CD14-positive monocyte (primary cell): ENCODE data around the gene DNAJB1. TPM values are rescaled to one million over a fixed set of nuclear protein-coding genes. Genes with fewer than 3 reads are reported as not detected.

Experiments
- DNase-seq, 3 donors: peaks; one replicate each; pipeline ENCODE4 v3.0.0-alpha.2; 2011 to 2022
- H2AFZ ChIP-seq: 2 replicates; pipeline ENCODE4 v1.6.0; 2012; ENCODE audit warnings: mild to moderate bottlenecking, low read depth, low read length, inconsistent platforms; ENCODE audit not compliant: insufficient read depth, poor library complexity, severe bottlenecking
- H3K27ac ChIP-seq, 2 donors: 1 replicate in 1 of 2; 2 replicates in 1 of 2; pipeline ENCODE4 v1.5.1; 2012 to 2013; ENCODE audit warnings: low read length in 2 of 2, control low read depth in 1 of 2, inconsistent platforms in 1 of 2, low read depth in 1 of 2, mild to moderate bottlenecking in 1 of 2
- H3K27me3 ChIP-seq, 2 donors: one replicate each; pipeline versions ENCODE4 v1.6.0 to v1.6.1; 2011 to 2013; ENCODE audit warnings: low read length in 2 of 2; ENCODE audit not compliant: control insufficient read depth in 2 of 2, insufficient read depth in 2 of 2
- H3K36me3 ChIP-seq, 2 donors: replicated peaks in 1 of 2; 1 replicate in 1 of 2; 2 replicates in 1 of 2; pipeline versions ENCODE4 v1.5.1 to v1.6.1; 2012 to 2013; ENCODE audit warnings: low read length in 2 of 2, control low read depth in 1 of 2, inconsistent platforms in 1 of 2, mild to moderate bottlenecking in 1 of 2; ENCODE audit not compliant: insufficient read depth in 2 of 2, control insufficient read depth in 1 of 2
- H3K4me1 ChIP-seq, 2 donors: 1 replicate in 1 of 2; 2 replicates in 1 of 2; pipeline versions ENCODE4 v1.5.1 to v1.6.1; 2012 to 2013; ENCODE audit warnings: low read length in 2 of 2, control low read depth in 1 of 2, inconsistent platforms in 1 of 2, mild to moderate bottlenecking in 1 of 2, moderate library complexity in 1 of 2; ENCODE audit not compliant: insufficient read depth in 2 of 2, control insufficient read depth in 1 of 2
- H3K4me2 ChIP-seq: replicated peaks from 2 replicates; pipeline ENCODE3; 2012; ENCODE audit warnings: low read length, moderate library complexity, mild to moderate bottlenecking; ENCODE audit not compliant: poor library complexity, severe bottlenecking; ENCODE audit errors: extremely low read depth
- H3K4me3 ChIP-seq, 3 experiments: fragments of 200-600 bp in 1 of 3; sonication (generic) in 1 of 3; replicated peaks in 1 of 3; 1 replicate in 2 of 3; 2 replicates in 1 of 3; pipeline ENCODE4 v1.5.1; 2011 to 2013; ENCODE audit warnings: low read length in 3 of 3, mild to moderate bottlenecking in 3 of 3, control low read depth in 2 of 3, low read depth in 2 of 3, inconsistent platforms in 1 of 3, moderate library complexity in 1 of 3
- H3K79me2 ChIP-seq: 2 replicates; pipeline ENCODE4 v1.6.0; 2012; ENCODE audit warnings: mild to moderate bottlenecking, control low read depth, inconsistent platforms, low read length, moderate library complexity; ENCODE audit not compliant: insufficient read depth
- H3K9ac ChIP-seq: 2 replicates; pipeline ENCODE4 v1.6.0; 2017; ENCODE audit warnings: low read length, mild to moderate bottlenecking; ENCODE audit not compliant: insufficient read depth, poor library complexity, severe bottlenecking
- H3K9me3 ChIP-seq, 2 donors: replicated peaks in 1 of 2; 1 replicate in 1 of 2; 2 replicates in 1 of 2; pipeline versions ENCODE4 v1.5.1 to v1.6.1; 2012 to 2013; ENCODE audit warnings: low read length in 2 of 2, control low read depth in 1 of 2; ENCODE audit not compliant: control insufficient read depth in 1 of 2, insufficient read depth in 1 of 2
- H4K20me1 ChIP-seq: 2 replicates; pipeline ENCODE4 v1.6.0; 2012; ENCODE audit warnings: mild to moderate bottlenecking, low read length, control low read depth, moderate library complexity; ENCODE audit not compliant: insufficient read depth
- H3K27ac Mint-ChIP-seq, 7 donors: one replicate each; pipeline ENCODE4 v1.8.0; 2020; ENCODE audit warnings: mild to moderate bottlenecking in 7 of 7, mixed read lengths in 7 of 7, moderate library complexity in 6 of 7, inconsistent platforms in 2 of 7
- H3K27me3 Mint-ChIP-seq, 3 donors: one replicate each; pipeline ENCODE4 v1.8.0; 2021 to 2022; ENCODE audit warnings: low read depth in 3 of 3, mild to moderate bottlenecking in 3 of 3, mixed read lengths in 3 of 3, moderate library complexity in 3 of 3, inconsistent platforms in 1 of 3
- H3K36me3 Mint-ChIP-seq, 2 donors: one replicate each; pipeline ENCODE4 v1.8.0; 2020; ENCODE audit warnings: mixed read lengths in 2 of 2, inconsistent platforms in 1 of 2, mild to moderate bottlenecking in 1 of 2
- H3K4me1 Mint-ChIP-seq: one replicate; pipeline ENCODE4 v1.8.0; 2020; ENCODE audit warnings: mild to moderate bottlenecking, mixed read lengths
- H3K4me3 Mint-ChIP-seq, 2 donors: one replicate each; pipeline ENCODE4 v1.8.0; 2020; ENCODE audit warnings: mild to moderate bottlenecking in 2 of 2, mixed read lengths in 2 of 2, moderate library complexity in 1 of 2
- H3K9me3 Mint-ChIP-seq, 7 donors: one replicate each; pipeline ENCODE4 v1.8.0; 2020 to 2022; ENCODE audit warnings: mixed read lengths in 7 of 7, mild to moderate bottlenecking in 6 of 7, moderate library complexity in 6 of 7, inconsistent platforms in 2 of 7
- WGBS: methylation state at CpG from one replicate; pipeline ENCODE4 v1.1.5; 2013; ENCODE audit warnings: missing lambda C conversion rate; ENCODE audit not compliant: insufficient coverage; 5-methylcytosine and 5-hydroxymethylcytosine counted together
- intact Hi-C, 2 donors: fragments of 100-400 bp; cut with micrococcal nuclease; formaldehyde crosslinking; loops; one replicate each; pipeline versions ENCODE4 v1.15.0 to v1.15.1; 2023
- polyA plus RNA-seq, 3 donors: library from polyadenylated mRNA; depleted of rRNA in 1 of 3; unstranded in 2 of 3; stranded (reverse) in 1 of 3; fragments of 300-500 nt in 2 of 3; fragments of >200 nt in 1 of 3; fragmentation: Illumina TruSeq in 2 of 3; gene quantifications; 1 replicate in 2 of 3; 2 replicates in 1 of 3; pipeline ENCODE4 v1.2.3, GENCODE V29; 2012 to 2021
- TF ChIP-seq, protein P1 (sequence below): fragments of 200-600 bp; IDR thresholded peaks from one replicate; pipeline ENCODE4 v1.8.0; 2022; ENCODE audit warnings: antibody characterized with exemption, mild to moderate bottlenecking

Gene DNAJB1
- polyA plus RNA-seq, 3 donors: 59.3 to 107 (median 70.9) TPM

DNA sequence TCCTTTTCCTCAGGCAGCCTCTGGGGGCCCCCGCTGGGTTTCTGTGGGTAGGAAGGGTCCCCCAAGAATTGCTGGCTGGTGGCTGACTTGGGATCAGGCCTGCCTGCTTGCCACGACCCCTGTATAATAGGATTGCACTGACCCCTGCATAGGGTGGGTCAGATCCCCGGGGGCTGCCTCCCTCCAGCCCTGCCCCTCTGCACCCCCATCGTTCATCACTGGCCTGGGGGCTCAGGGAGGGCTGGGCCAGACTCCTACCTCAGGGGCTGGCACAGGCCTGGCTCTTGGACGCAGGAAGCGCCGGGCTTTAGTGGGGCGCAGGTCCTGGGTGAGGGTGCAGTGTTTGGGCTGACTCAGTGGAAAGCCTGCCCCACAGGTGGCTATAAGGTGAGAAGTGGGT is 43.1 kb upstream of the DNAJB1 start:
- Histone ChIP-seq H2AFZ (no peak overlapping the region), H3K79me2 (peaks cover 33% of the 10 kb centered on the region), H3K36me3 (peaks cover 15 to 17% of the 10 kb centered on the region in 2 donors), H3K4me2 (no peak overlapping the region), H3K27me3 (no peaks in the 10 kb centered on the region), H4K20me1 (peaks cover 5% of the 10 kb centered on the region), H3K4me3 (no peak overlapping the region), H3K4me1 (peaks cover 6% of the 10 kb centered on the region in 2 donors), H3K27ac (no peak overlapping the region), H3K9me3 (no peaks in the 10 kb centered on the region), H3K9ac (no peak overlapping the region)
- no CpG with 5 or more reads among the region's 8 CpGs for WGBS
- intact Hi-C loops: no loop called here
- H3K27me3 Mint-ChIP-seq: no peaks in the 10 kb centered on the region
- DNase-seq: no peak
- H3K4me3 Mint-ChIP-seq: no peak overlapping the region
- TF ChIP-seq, protein P1, sequence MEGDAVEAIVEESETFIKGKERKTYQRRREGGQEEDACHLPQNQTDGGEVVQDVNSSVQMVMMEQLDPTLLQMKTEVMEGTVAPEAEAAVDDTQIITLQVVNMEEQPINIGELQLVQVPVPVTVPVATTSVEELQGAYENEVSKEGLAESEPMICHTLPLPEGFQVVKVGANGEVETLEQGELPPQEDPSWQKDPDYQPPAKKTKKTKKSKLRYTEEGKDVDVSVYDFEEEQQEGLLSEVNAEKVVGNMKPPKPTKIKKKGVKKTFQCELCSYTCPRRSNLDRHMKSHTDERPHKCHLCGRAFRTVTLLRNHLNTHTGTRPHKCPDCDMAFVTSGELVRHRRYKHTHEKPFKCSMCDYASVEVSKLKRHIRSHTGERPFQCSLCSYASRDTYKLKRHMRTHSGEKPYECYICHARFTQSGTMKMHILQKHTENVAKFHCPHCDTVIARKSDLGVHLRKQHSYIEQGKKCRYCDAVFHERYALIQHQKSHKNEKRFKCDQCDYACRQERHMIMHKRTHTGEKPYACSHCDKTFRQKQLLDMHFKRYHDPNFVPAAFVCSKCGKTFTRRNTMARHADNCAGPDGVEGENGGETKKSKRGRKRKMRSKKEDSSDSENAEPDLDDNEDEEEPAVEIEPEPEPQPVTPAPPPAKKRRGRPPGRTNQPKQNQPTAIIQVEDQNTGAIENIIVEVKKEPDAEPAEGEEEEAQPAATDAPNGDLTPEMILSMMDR: no peak
- peaks cover 10 to 22% of the 10 kb centered on the region in 2 donors for H3K36me3 Mint-ChIP-seq
- H3K4me1 Mint-ChIP-seq: peaks cover 6% of the 10 kb centered on the region
- peaks cover 0 to 3% (median 0%) of the 10 kb centered on the region in 7 donors for H3K9me3 Mint-ChIP-seq
- no peak overlapping the region for H3K27ac Mint-ChIP-seq

DNA sequence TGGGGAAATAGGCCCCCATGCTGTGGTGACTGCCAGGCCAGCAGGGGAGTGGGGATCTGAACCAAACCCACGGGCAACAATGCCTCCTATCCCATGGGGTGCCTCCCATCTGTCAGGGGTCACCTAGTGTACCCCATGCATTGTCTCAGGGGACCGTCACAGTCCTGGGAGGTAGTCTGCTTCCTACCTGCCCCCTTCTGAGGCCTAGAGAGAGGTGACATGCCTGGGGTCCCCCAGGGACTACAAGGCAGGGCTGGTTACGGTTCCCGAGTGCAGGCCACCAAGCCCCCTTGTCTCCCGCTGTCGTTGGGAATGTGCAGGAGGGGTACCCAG is 42.5 kb upstream of the DNAJB1 start:
- Histone ChIP-seq H3K36me3 (peaks cover 10 to 12% of the 10 kb centered on the region in 2 donors), H3K4me3 (no peak overlapping the region), H4K20me1 (peaks cover 7% of the 10 kb centered on the region), H3K9ac (no peak overlapping the region), H3K27ac (no peak overlapping the region), H3K9me3 (no peaks in the 10 kb centered on the region), H3K4me1 (peaks cover 6% of the 10 kb centered on the region in 2 donors), H3K79me2 (peaks cover 36% of the 10 kb centered on the region), H2AFZ (no peak overlapping the region), H3K27me3 (no peaks in the 10 kb centered on the region), H3K4me2 (no peak overlapping the region)
- DNase-seq: no peak
- peaks cover 0 to under 1% (median 0%) of the 10 kb centered on the region in 3 donors for H3K27me3 Mint-ChIP-seq
- H3K4me1 Mint-ChIP-seq: peaks cover 8% of the 10 kb centered on the region
- peak overlapping the region in 1 of 7 donors; percentile 54 for H3K27ac Mint-ChIP-seq
- H3K9me3 Mint-ChIP-seq: peaks cover 0 to 3% (median 0%) of the 10 kb centered on the region in 7 donors
- TF ChIP-seq, protein P1: no peak
- WGBS: 89% methylated on average over 6 of the region's 6 CpGs
- intact Hi-C loops: no loop called here
- H3K4me3 Mint-ChIP-seq: no peak overlapping the region
- peaks cover 10 to 17% of the 10 kb centered on the region in 2 donors for H3K36me3 Mint-ChIP-seq
